Psoas muscle (tissue), 8 donors: ENCODE measurements around the gene MAP3K19. TPM values are rescaled to one million over a fixed set of nuclear protein-coding genes. Genes with fewer than 3 reads are reported as not detected.

Experiments used
- ATAC-seq, 4 donors: fragments of 200-7000 bp; cut with Tn5 transposase; one replicate each; pipeline ENCODE4 v1.9.1; 2020; ENCODE audit warnings: moderate library complexity in 3 of 4, mild to moderate bottlenecking in 2 of 4
- DNase-seq, 2 donors: peaks; one replicate each; pipeline ENCODE4 v3.0.0-alpha.2; 2020
- H3K27ac ChIP-seq: fragments of 200-600 bp; one replicate; pipeline ENCODE4 v1.8.0; 2022
- H3K27me3 ChIP-seq, 3 donors: fragments of 200-600 bp in 1 of 3; one replicate each; pipeline versions ENCODE4 v1.6.1 to v1.8.0; 2013 to 2022; ENCODE audit warnings: low read length in 2 of 3, mild to moderate bottlenecking in 2 of 3, moderate library complexity in 1 of 3; ENCODE audit not compliant: insufficient read depth in 3 of 3
- H3K36me3 ChIP-seq, 2 donors: fragments of 200-600 bp in 1 of 2; one replicate each; pipeline versions ENCODE4 v1.6.1 to v1.8.0; 2013 to 2022; ENCODE audit warnings: low read depth in 1 of 2, mild to moderate bottlenecking in 1 of 2, moderate library complexity in 1 of 2; ENCODE audit not compliant: insufficient read depth in 1 of 2
- H3K4me1 ChIP-seq: fragments of 200-600 bp; one replicate; pipeline ENCODE4 v1.8.0; 2022
- H3K4me3 ChIP-seq: fragments of 200-600 bp; one replicate; pipeline ENCODE4 v1.8.0; 2022; ENCODE audit warnings: mild to moderate bottlenecking
- H3K9me3 ChIP-seq: fragments of 200-600 bp; one replicate; pipeline ENCODE4 v1.8.0; 2022
- WGBS, 3 donors: extraction: QIAGEN DNeasy Blood & Tissue Kit; methylation state at CpG; one replicate each; pipeline versions ENCODE4 v1.1.6 to v1.1.7; 2013; 5-methylcytosine and 5-hydroxymethylcytosine counted together
- intact Hi-C, 2 donors: fragments of 100-400 bp; cut with DNase I; formaldehyde crosslinking; loops; one replicate each; pipeline versions ENCODE4 v1.11.0 to v1.14.2; 2022
- polyA plus RNA-seq, 3 donors: library from polyadenylated mRNA; stranded (reverse); fragments of 200-250 nt; gene quantifications; one replicate each; pipeline ENCODE4 v1.2.3, GENCODE V29; 2013
- total RNA-seq, 4 donors: library from RNA; stranded (reverse); fragmentation: NEBNext Ultra II Directional in 2 of 4; extraction: Animal tissue kit (Norgen Biotek cat#: 25700) in 2 of 4; gene quantifications; one replicate each; pipeline versions ENCODE4 v1.2.1 to v1.2.4, GENCODE V29; 2021 to 2023
- TF ChIP-seq, protein P1 (sequence below): fragments of 200-600 bp; IDR thresholded peaks from one replicate; pipeline ENCODE4 v1.8.0; 2022; ENCODE audit warnings: antibody characterized with exemption
- donor health status: healthy with polysubstance abuse.
- donor health status: DM: no; HTN: no; CAD: no; lungs with moderate emphysema.
- donor health status: Bipolar disorder and iron deficiency.
- donor health status: healthy.
- donor health status: DM: yes; HTN: yes; CAD: no.
- donor health status: DM: no; HTN: no; CAD: no.
- donor health status: DM: no; HTN: no; CAD: no.
- donor health status: DM: yes; HTN: yes; CAD: no.

The MAP3K19 gene
- total and polyA plus RNA-seq, 7 donors = not detected

DNA sequence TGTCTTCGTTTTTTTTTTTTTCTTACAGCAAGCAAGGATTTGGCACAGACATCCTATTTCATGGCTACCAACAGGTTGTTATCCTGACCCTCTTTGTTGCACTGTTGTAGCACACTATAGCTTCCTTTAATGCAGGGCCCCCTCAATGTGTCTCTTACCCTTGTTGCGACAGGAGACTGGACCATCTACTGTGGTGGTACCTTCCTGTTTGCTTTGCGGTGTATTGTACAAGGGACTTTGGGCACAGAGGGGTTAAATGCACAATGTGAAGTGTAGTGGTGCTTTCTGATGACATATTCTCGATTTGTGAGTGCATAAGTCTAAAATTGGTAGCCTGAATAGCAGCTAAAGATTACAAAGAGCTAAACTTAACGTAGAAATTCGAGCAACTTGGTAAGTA, 101.2 kb downstream of the MAP3K19 start:
- intact Hi-C loops = no loop called here
- Histone ChIP-seq H3K4me3 (no peak overlapping the region), H3K27me3 (no peaks in the 10 kb centered on the region), H3K4me1 (no peaks in the 10 kb centered on the region), H3K27ac (no peak overlapping the region), H3K9me3 (no peaks in the 10 kb centered on the region), H3K36me3 (peaks cover 2 to 81% of the 10 kb centered on the region in 2 donors)
- 83 to 86% (median 85%) methylated on average over 6 of the region's 6 CpGs for WGBS, 3 donors
- TF ChIP-seq, protein P1, sequence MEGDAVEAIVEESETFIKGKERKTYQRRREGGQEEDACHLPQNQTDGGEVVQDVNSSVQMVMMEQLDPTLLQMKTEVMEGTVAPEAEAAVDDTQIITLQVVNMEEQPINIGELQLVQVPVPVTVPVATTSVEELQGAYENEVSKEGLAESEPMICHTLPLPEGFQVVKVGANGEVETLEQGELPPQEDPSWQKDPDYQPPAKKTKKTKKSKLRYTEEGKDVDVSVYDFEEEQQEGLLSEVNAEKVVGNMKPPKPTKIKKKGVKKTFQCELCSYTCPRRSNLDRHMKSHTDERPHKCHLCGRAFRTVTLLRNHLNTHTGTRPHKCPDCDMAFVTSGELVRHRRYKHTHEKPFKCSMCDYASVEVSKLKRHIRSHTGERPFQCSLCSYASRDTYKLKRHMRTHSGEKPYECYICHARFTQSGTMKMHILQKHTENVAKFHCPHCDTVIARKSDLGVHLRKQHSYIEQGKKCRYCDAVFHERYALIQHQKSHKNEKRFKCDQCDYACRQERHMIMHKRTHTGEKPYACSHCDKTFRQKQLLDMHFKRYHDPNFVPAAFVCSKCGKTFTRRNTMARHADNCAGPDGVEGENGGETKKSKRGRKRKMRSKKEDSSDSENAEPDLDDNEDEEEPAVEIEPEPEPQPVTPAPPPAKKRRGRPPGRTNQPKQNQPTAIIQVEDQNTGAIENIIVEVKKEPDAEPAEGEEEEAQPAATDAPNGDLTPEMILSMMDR = no peak
- no peak for ATAC-seq
- no peak for DNase-seq

DNA sequence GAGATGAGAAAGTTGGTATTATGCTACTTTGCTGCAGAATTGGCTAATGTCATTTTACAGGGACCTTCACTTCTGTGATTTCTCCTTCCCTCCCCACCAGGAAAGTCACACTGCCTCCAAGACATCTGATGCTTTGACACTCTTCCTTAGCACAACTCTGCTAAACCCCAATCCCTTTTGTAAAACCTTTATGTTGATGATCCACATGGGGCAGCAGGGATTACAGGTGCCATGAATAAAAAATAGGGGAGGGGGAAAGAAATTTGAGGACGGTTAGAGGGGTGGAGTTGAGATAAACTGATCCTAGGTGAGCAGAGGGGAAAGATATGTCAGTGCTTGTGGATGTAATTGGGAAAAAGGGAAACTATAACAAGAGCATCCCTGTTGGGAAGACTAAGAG, 102.3 kb downstream of the MAP3K19 start:
- H3K4me3 ChIP-seq = no peak overlapping the region
- TF ChIP-seq, protein P1 = no peak
- H3K4me1 ChIP-seq = no peaks in the 10 kb centered on the region
- 90 to 93% (median 91%) methylated on average over 1 of the region's 1 CpG for WGBS, 3 donors
- no peaks in the 10 kb centered on the region for H3K27me3 ChIP-seq
- H3K36me3 ChIP-seq = peaks cover 6 to 83% of the 10 kb centered on the region in 2 donors
- no peak for DNase-seq
- no peak overlapping the region for H3K27ac ChIP-seq
- intact Hi-C loops = no loop called here
- no peak for ATAC-seq
- no peaks in the 10 kb centered on the region for H3K9me3 ChIP-seq

DNA sequence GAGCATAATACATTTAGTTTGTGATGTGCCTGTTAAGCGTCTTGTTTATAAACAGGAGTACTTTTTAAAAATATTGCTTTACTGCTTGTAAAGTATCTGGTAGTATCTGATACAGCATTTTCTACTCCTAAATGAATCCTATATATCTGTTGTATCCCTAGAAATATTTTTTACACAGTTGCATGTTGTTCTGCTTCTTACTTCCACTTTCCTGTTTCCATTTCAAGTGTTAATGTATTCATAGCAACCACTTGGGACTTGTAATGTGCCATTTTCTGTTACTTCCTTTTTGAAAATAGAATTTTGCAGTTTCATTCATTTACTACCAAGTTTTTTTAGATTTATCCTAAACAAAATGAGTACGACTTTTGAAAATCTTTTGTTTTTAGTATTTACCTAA, 103.7 kb downstream of the MAP3K19 start:
- no peak overlapping the region for H3K4me3 ChIP-seq
- peaks cover 4 to 85% of the 10 kb centered on the region in 2 donors for H3K36me3 ChIP-seq
- no peak overlapping the region for H3K27ac ChIP-seq
- TF ChIP-seq, protein P1 = no peak
- H3K9me3 ChIP-seq = no peaks in the 10 kb centered on the region
- 85 to 90% (median 86%) methylated on average over 2 of the region's 2 CpGs for WGBS, 3 donors
- ATAC-seq = no peak
- no peak for DNase-seq
- H3K27me3 ChIP-seq = no peaks in the 10 kb centered on the region
- intact Hi-C loops = no loop called here
- no peaks in the 10 kb centered on the region for H3K4me1 ChIP-seq

DNA sequence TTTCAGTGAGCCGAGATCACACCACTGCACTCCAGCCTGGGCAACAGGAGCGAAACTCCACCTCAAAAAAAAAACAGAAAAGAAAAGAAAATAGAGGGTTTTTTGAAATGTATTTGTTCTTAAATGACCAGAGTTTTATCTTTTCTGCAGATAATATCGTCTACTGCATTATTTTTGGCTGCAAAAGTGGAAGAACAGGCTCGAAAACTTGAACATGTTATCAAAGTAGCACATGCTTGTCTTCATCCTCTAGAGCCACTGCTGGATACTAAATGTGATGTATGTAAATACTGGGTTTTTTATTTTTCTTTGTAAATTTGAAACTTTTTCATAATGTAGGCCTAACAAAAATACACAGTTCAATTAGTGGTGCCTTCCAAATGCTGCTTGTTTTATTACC, 110.6 kb downstream of the MAP3K19 start:
- Histone ChIP-seq H3K36me3 (peaks cover 4 to 51% of the 10 kb centered on the region in 2 donors), H3K9me3 (no peaks in the 10 kb centered on the region), H3K4me1 (peaks cover 31% of the 10 kb centered on the region), H3K27ac (no peak overlapping the region), H3K4me3 (no peak overlapping the region), H3K27me3 (no peaks in the 10 kb centered on the region)
- no peak for ATAC-seq
- intact Hi-C loops = no loop called here
- TF ChIP-seq, protein P1 = no peak
- 86 to 94% (median 86%) methylated on average over 4 of the region's 4 CpGs for WGBS, 3 donors
- DNase-seq = no peak

DNA sequence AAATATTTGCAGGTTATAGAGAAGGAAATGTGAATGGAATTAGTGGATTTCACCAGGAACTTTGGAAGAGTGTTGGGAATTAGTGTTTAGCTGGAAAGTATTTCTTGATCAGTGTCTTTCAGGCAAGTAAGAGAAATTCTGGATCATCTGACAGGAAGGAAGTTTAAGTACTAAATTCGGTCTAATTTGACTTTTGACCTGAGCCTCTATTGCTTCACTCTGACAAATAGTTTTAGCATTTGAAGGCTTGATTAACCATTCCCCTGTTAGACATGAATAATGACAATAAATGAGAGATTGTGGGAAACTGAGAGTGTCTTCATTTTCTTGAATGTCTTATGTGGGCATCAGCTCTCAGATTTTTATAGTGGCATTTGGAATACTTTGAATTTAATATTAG, 112.6 kb downstream of the MAP3K19 start:
- Histone ChIP-seq H3K4me3 (no peak overlapping the region), H3K9me3 (no peaks in the 10 kb centered on the region), H3K27me3 (no peaks in the 10 kb centered on the region), H3K36me3 (peaks cover 0 to 30% of the 10 kb centered on the region in 2 donors), H3K27ac (no peak overlapping the region), H3K4me1 (peaks cover 38% of the 10 kb centered on the region)
- ATAC-seq (no peak), DNase-seq (no peak)
- intact Hi-C loops = no loop called here
- WGBS, 3 donors = 12 to 29% (median 13%) methylated on average over 1 of the region's 1 CpG
- TF ChIP-seq, protein P1 = no peak
